Neutrophil (primary cell): ENCODE measurements around the gene ADAMTS16.

Experiments used
- H3K27ac ChIP-seq: fragments of 200-600 bp; sonication (generic); 2 replicates; pipeline ENCODE4 v1.5.1; 2016; ENCODE audit warnings: mild to moderate bottlenecking, moderate library complexity
- H3K27me3 ChIP-seq: fragments of 200-600 bp; sonication (generic); 2 replicates; pipeline ENCODE4 v1.6.0; 2016; ENCODE audit warnings: mild to moderate bottlenecking
- H3K36me3 ChIP-seq: fragments of 200-600 bp; sonication (generic); 2 replicates; pipeline ENCODE4 v1.5.1; 2017
- H3K4me1 ChIP-seq, 2 experiments: fragments of 200-600 bp in 1 of 2; sonication (generic) in 1 of 2; 1 replicate in 1 of 2; 2 replicates in 1 of 2; pipeline versions ENCODE4 v1.5.1 to v1.6.1; 2013 to 2016; ENCODE audit warnings: low read depth in 1 of 2, low read length in 1 of 2, mild to moderate bottlenecking in 1 of 2, moderate library complexity in 1 of 2; ENCODE audit not compliant: control insufficient read depth in 1 of 2, insufficient read depth in 1 of 2
- H3K4me3 ChIP-seq, 2 experiments: fragments of 200-600 bp in 1 of 2; sonication (generic) in 1 of 2; 1 replicate in 1 of 2; 2 replicates in 1 of 2; pipeline ENCODE4 v1.5.1; 2013 to 2016; ENCODE audit warnings: low read depth in 1 of 2, low read length in 1 of 2, mild to moderate bottlenecking in 1 of 2, moderate library complexity in 1 of 2
- H3K9me3 ChIP-seq: fragments of 200-600 bp; sonication (generic); 2 replicates; pipeline ENCODE4 v1.5.1; 2016
- CTCF ChIP-seq: fragments of 200-600 bp; sonication (generic); IDR thresholded peaks from 2 replicates; pipeline ENCODE4 v1.5.1; 2016; ENCODE audit warnings: antibody characterized with exemption

ADAMTS16 gene

DNA sequence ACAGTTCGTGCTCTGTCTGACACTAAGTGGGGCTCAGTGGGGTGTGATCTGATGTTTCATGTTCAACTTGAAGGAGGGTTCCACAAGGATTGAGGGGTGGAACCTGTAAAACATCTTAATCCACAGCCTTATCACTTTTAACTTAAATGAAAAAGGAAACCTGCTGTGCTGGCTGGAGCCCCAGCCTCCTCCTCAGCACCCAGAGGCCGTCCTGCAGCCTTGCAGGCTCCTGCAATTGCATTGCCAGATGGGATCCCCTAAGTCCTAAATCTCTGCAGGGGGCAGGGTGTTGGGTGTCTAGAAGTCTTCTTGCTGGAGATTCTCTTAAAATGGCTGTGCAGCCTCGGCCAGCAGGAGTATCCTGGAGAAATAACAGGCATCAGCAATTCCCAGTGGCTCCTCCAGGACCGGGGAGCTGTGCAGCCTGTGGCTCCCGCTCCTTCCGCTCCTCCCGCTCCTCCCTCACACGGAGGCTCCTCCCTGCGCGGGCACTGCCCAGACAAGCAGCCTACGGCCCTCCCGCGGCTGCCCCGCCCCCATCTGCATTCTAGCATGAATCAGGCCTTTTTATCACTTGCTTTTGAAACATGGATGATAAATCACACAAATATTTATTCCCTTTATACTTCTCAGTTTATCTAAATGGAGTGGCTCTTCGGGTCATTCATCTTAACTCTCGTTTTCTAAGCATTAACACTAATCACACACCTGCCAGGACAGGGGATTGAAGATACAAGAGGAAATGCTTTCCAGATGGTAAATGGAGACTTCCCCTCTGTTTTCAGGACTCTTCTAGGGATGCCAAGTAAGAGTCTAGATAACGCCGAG lies 131.0 kb downstream of the ADAMTS16 start:
- no peak overlapping the region for H3K27ac ChIP-seq
- H3K9me3 ChIP-seq, result no peaks in the 10 kb centered on the region
- no peaks in the 10 kb centered on the region for H3K4me1 ChIP-seq
- H3K36me3 ChIP-seq, result no peaks in the 10 kb centered on the region
- no peaks in the 10 kb centered on the region for H3K27me3 ChIP-seq
- TF ChIP-seq CTCF, result no peak
- no peak overlapping the region for H3K4me3 ChIP-seq

DNA sequence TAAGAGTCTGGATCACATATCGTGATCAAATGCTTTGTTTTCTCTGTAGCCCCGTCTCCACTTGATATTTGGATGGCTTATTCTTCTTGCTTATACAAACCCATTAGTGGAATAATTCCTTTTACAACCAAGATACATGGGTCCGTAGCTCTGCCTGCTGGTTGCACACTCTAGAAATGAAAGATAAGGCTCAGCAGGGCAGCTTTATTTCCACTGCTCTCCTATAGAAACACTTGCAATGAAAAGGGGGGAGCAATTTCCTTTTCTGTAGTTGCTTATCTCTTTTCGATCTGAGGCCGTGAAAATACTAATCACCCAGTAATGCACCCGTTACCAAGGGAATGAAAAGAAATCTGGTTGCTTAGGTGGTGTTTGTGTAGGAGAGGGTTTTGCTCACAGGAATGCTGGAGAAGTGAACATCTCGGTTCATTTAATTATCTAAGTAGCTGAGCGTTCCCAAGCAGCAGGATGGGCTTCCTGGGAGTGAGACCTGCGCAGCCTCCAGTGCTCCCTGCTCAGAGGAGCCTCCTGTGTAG lies 131.7 kb downstream of the ADAMTS16 start:
- H3K27ac ChIP-seq, result no peak overlapping the region

GRCh38 chr5:5273398-5273797 lies 133.3 kb downstream of the ADAMTS16 start:
- no peaks in the 10 kb centered on the region for H3K36me3 ChIP-seq
- H3K4me3 ChIP-seq, result no peak overlapping the region
- H3K27ac ChIP-seq, result no peak overlapping the region
- no peak for TF ChIP-seq CTCF
- H3K4me1 ChIP-seq, result no peaks in the 10 kb centered on the region
- no peaks in the 10 kb centered on the region for H3K27me3 ChIP-seq
- H3K9me3 ChIP-seq, result no peaks in the 10 kb centered on the region

More for the DNA sequence above, 131.7 kb downstream of the ADAMTS16 start:
- no peaks in the 10 kb centered on the region for H3K36me3 ChIP-seq
- no peaks in the 10 kb centered on the region for H3K4me1 ChIP-seq
- no peaks in the 10 kb centered on the region for H3K27me3 ChIP-seq
- no peak for TF ChIP-seq CTCF
- H3K4me3 ChIP-seq, result no peak overlapping the region
- no peaks in the 10 kb centered on the region for H3K9me3 ChIP-seq

DNA sequence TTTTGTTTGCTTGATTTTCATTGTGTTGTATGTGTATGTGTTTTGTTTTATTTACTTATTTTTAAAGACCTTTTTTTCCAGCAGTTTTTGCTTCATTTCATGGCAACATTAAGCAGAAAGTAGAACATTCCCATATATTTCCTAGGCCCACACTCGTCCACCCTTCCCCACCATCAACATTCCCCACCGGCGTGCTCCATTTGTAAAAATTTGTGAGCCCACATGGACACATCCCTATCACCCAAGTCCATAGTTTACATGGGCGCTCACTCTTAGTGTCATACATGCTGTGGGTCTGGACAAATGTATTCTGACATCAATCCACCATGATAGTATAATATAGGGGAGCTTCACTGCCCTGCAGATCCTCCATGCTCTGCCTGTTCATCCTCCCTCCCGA lies 133.8 kb downstream of the ADAMTS16 start:
- TF ChIP-seq CTCF, result no peak
- no peak overlapping the region for H3K4me3 ChIP-seq
- no peaks in the 10 kb centered on the region for H3K36me3 ChIP-seq
- H3K27ac ChIP-seq, result no peak overlapping the region
- no peaks in the 10 kb centered on the region for H3K27me3 ChIP-seq
- no peaks in the 10 kb centered on the region for H3K9me3 ChIP-seq
- H3K4me1 ChIP-seq, result no peaks in the 10 kb centered on the region

DNA sequence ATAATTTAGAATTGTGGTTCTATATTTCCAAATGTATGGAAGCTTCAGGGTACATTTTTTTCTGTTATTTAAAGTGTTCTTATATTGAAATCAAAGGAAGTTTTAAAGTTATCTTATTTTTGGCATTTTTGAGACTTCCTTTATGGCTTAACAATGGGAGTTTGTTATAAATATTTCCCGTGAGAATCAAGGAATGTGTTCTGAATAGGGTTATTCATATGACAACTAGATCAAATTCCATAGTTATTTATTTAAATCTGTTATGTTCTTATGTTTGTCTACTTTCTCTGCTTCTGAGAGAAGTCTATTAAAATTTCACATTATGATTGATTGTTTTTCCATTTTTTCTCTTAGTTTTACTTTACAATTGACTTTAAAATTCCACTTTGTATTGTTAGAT lies 135.1 kb downstream of the ADAMTS16 start:
- no peak for TF ChIP-seq CTCF
- Histone ChIP-seq H3K27me3 (no peaks in the 10 kb centered on the region), H3K4me1 (no peaks in the 10 kb centered on the region), H3K9me3 (no peaks in the 10 kb centered on the region), H3K4me3 (no peak overlapping the region), H3K27ac (no peak overlapping the region), H3K36me3 (no peaks in the 10 kb centered on the region)
